NK-92 treated with Interleukin-12 subunit alpha and Interleukin-12 subunit beta, amount 100 ng/mL, for 24 hours (cell line): Measurements from ENCODE around the gene DOCK4.

ENCODE experiments used
- DNase-seq: peaks from one replicate; lab custom pipeline; 2025; lab: John Stamatoyannopoulos, UW

Gene DOCK4

GRCh38 chr7:111734954-111735660, 471.1 kb downstream of the DOCK4 start:
- no peak for DNase-seq

- DNase-seq = no peak
These were observed 473.3 kb downstream of the DOCK4 start for GRCh38 chr7:111732923-111733322.

GRCh38 chr7:111730476-111731300, 475.5 kb downstream of the DOCK4 start:
- DNase-seq = no peak

GRCh38 chr7:111730057-111730456, 476.1 kb downstream of the DOCK4 start:
- DNase-seq = no peak

GRCh38 chr7:111729483-111729882, 476.7 kb downstream of the DOCK4 start:
- DNase-seq = no peak

- DNase-seq = no peak
These were observed 477.6 kb downstream of the DOCK4 start for GRCh38 chr7:111728635-111728995.

GRCh38 chr7:111727905-111728634, 478.1 kb downstream of the DOCK4 start:
- no peak for DNase-seq

- DNase-seq = no peak
These were observed 487.3 kb downstream of the DOCK4 start for GRCh38 chr7:111718886-111719285.

- DNase-seq = no peak
These were observed 494.7 kb downstream of the DOCK4 start for GRCh38 chr7:111711426-111712065.

GRCh38 chr7:111710839-111711380, 495.3 kb downstream of the DOCK4 start:
- no peak for DNase-seq

- no peak for DNase-seq
These were observed 498.1 kb downstream of the DOCK4 start for GRCh38 chr7:111708072-111708471.

GRCh38 chr7:111705807-111706206, 500.4 kb downstream of the DOCK4 start:
- no peak for DNase-seq

- no peak for DNase-seq
These were observed 508.4 kb downstream of the DOCK4 start for GRCh38 chr7:111697771-111698170.

GRCh38 chr7:111694376-111694775, 511.8 kb downstream of the DOCK4 start:
- no peak for DNase-seq

- DNase-seq = no peak
These were observed 515.7 kb downstream of the DOCK4 start for GRCh38 chr7:111690364-111691111.

- no peak for DNase-seq
These were observed 520.9 kb downstream of the DOCK4 start for GRCh38 chr7:111685349-111685748.

- no peak for DNase-seq
These were observed 523.4 kb downstream of the DOCK4 start for GRCh38 chr7:111682588-111683340.

- DNase-seq = no peak
These were observed 525.0 kb downstream of the DOCK4 start for GRCh38 chr7:111681242-111681641.

GRCh38 chr7:111678986-111679385, 527.2 kb downstream of the DOCK4 start:
- no peak for DNase-seq

GRCh38 chr7:111678281-111678680, 527.9 kb downstream of the DOCK4 start:
- DNase-seq = no peak

GRCh38 chr7:111677848-111678247, 528.4 kb downstream of the DOCK4 start:
- no peak for DNase-seq
